Ammon's horn (tissue), 1 donor: Measurements from ENCODE around the gene SRGAP1.
"Not testable (repeated sequence)": the region's sequence is repeated elsewhere in the genome, so short reads cannot be mapped to it uniquely, and the experiment has no call there.

Experiments
- DNase-seq: peaks from one replicate; pipeline ENCODE4 v3.0.0-alpha.2; 2016; ENCODE audit warnings: low spot score

The SRGAP1 gene

DNA sequence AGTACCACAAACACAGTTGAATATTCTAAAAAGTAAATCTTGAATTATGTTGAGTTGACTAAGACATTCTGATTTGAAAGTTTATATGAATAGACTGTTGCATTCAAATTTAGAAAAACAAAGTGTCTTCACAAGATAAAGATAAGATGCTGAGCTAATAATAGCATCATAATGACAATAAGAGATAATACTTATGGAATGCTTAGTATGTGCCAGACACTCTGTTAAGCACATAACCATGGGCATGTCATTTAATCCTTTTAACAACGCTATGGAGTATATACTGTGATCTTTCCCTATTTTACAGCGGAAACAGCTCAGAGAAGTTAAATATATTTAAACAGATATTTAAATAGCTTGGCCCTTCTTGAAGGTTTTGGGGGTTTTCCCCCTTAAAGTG lies 163.4 kb downstream of the SRGAP1 start:
- no peak for DNase-seq

DNA sequence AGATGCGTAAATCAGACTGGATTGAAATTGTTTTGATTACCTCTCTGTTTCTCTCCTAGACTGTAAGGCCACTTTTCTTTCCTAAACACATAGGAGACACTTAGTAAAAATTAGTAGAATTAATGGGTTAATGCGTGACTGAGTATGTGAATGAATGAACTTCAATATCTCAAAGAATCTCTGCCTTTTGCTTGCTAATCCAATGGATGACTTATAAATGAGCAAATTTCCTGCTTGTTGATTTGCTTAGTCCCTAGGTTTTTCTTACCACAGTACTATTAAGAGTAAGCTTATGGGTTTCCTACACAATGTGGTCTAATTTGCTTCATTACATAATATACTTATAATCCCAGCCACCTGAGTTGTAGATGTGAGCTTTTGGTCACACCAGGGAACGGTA lies 164.1 kb downstream of the SRGAP1 start:
- DNase-seq: no peak

DNA sequence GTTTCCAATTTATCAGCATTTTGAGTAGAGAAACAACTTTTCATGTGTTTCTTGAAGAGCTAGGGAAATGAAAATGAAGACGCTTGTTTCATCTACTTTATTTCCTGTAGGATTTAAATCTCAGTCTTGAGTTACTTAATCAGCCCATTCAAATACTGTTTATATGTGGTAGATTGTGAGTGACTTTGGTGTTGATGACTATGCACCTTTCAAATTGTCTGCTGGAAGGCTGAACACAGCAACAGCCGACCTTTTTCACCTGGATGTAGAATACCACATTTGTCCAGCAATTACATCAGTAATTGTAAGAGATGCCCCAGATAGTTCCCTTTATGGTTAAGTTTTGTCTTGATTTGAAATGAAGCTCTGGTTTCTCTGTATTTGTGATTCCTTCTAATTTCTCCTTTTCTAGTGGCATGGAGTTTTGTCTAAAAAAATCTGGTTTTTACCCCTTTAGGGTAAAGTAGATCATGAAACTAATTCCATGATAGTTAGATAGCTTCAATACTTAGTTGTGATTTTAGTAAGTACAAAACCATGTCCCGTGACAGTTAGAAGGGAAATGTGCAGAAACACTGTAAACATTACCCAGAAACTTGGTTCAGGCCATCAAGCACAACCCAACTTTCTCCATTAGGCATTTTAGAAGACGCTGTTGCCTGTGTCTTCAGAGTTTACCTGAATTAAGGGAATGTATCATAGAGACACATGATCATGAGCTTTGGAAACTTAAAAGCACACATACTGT lies 165.0 kb downstream of the SRGAP1 start:
- no peak for DNase-seq

DNA sequence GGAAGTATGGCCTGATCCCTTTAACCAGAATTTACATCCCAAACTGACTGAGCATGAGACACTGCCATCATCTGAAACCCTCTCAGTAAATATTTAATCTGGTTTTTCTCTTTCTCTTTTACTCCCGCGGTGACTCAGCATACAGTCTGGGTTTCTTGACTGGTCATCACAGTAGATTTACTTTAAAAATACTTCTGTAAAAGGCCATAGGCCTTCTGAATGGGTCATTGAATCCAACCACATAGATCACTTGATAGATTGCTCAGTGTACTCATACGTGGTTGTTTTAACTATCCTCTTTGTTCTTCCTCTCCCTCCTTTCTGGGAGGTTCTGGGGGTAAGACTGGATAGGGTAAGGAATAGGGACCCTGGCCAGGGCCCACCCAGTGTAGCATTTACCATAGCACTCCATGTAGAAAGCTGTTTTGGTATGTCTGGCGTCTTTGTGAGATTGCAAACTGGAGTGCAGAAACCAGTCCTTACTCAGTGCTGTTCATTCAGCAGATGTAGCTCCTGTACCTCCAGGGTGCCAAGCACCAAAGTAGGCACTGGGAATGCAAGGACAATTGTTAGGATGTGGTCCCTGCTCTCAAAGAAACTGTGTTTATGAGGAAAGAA lies 165.7 kb downstream of the SRGAP1 start:
- no peak for DNase-seq

DNA sequence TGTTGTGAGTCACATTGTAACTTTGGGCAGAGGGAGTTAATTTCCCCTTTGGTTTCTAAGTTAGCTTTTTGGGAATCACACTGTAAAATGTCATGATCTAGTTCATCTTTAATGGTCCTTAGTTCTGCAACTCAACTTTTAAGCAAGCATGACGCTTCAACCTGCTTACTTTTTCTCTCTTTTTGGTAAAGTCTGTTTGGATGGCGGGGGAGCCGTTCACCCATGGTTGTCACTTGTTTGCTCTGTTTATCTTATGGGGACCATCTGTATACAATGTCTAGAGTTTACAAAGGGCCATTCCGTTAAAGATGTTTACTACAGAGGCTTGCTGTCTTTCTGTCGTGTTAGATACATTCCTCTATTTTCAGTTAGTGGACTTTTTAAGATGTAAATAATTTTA lies 172.0 kb downstream of the SRGAP1 start:
- DNase-seq: no peak

DNA sequence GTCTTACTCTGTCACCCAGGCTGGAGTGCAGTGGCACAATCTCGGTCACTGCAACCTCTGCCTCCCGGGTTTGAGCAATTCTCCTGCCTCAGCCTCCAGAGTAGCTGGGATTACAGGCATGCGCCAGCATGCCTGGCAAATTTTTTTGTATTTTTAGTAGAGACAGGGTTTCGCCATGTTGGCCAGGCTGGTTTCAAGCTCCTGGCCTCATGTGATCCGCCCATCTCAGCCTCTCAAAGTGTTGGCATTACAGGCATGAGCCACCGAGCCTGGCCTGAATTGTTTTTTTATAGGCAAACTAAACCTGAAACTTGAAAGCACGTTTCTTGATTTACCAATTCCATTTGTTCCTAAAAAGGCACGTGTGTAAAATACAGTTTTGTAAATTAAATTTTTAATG lies 173.6 kb downstream of the SRGAP1 start:
- DNase-seq: not testable (repeated sequence)

DNA sequence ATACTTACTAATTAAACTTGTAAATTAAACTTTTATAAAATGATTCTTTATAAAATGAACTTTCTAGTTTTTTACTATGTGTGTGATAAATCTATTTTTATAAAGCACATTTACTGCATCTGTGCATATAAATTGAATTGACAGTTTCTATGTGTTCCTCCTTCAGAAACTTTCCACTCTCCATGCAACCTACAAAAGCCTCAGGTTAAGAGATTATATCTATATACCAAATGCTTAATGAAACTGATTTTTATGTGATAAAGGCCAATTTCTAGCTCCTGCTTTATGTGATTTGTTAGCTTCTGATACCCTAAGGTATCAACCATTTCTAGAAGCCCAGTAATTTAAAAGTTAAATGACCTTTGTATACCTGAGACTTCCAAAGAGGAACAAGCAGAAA lies 174.0 kb downstream of the SRGAP1 start:
- DNase-seq: no peak

DNA sequence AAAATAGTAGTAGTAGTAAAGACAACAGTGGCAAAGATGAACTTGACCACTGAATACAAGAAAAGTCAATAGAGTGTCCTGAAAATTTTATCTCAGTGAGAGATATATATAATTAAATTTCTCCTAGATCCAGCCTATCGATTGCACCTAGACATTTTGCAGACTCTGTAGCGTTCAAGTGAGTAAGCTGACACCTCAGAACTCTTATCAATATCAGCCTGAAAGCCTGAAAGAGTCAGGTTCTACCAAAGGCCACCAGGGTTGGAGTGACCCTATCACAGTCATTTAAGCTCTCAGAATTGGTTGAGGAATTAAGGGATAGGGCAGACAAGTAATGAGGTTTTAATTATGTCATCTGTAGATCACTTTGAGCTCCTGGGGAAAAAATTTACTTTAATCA lies 174.6 kb downstream of the SRGAP1 start:
- DNase-seq: no peak

DNA sequence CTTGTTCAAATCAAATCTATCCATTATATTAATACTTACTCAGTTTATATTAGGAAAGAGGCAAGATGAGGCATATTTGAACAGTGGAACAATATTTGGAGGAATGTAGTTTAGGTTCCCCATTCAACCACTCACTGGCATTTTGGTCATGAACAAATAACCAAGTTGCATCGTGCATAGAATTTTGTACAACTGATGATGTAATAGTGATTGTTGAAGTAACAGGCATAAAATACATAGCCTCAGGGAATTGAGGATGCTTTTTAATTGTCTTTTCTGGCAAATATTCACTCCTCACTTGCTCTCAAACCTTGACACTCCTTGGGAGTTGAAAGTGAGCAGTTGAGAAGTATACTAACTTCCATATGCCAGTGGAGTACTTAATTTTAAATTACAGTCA lies 175.2 kb downstream of the SRGAP1 start:
- no peak for DNase-seq

DNA sequence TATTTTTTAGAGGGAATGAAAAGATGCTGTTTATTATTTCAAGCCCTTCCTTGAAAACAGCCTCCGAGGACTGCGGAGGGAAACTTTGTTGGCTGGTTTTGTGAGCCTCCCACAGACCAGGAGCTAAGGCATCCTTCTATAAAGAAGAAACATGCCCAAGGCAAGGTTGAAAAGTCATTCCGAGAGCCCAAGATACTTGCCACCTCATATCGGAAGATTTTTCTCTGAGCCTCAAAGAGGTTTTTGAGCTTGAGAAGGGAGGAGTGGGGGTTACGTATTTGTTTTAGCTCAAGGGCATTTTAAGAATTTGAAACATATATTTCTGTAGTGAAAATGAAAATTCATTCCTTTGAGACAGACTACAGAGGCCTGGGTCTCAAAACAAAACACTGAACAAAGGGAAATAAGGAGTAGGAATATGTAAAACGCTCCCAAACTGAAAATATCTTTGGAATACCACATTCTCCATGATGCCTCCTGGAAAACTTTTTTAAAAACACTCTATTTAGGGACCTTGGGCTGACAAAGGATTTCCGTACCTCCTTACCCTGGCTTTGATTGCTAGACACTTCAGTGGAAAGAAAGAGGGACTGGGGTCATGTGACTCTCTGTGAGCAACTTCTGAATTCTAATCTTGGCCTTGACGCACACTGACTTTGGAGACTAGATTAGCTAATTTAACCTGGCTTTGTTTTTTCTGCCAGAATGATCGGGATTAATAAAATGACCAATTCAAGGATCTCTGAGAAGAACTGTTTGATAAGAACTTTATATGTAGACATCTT lies 180.9 kb downstream of the SRGAP1 start:
- DNase-seq: no peak

DNA sequence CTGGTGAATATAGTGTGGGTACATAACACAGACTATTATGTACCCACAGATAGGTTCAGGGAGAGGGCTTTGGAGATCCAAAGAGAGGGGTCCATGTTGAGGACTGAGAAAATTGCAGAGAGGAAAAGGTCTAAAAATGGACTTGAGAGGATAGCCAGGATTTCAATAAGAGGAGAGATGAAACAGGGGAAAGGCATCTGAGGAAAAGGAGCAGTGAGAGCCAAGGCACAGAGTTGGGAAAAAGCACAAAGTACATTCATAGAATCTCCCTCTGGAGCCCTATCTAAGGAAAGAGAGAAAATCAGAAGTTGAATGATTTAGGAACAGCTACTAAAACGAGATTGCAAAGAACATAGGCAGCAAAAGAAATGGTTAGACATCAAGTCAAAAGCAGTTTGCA lies 182.8 kb downstream of the SRGAP1 start:
- DNase-seq: no peak

DNA sequence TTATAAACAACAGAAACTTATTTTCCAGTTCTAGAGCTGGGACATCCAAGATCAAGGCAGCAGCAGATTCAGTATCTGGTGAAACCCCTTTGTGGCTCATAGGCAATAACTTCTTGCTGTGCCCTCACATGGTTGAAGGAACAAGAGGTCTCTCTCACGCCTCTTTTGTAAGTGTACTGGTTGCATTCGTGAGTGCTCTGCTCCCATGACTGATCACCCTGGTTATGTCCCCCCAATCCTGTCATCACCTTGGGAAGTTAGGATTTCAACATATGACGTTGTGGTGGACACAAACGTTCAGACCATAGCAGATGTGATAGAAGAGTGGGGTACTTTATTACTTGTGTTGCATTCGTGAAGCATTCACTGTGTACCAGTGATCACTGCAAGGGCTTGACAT lies 184.0 kb downstream of the SRGAP1 start:
- no peak for DNase-seq

DNA sequence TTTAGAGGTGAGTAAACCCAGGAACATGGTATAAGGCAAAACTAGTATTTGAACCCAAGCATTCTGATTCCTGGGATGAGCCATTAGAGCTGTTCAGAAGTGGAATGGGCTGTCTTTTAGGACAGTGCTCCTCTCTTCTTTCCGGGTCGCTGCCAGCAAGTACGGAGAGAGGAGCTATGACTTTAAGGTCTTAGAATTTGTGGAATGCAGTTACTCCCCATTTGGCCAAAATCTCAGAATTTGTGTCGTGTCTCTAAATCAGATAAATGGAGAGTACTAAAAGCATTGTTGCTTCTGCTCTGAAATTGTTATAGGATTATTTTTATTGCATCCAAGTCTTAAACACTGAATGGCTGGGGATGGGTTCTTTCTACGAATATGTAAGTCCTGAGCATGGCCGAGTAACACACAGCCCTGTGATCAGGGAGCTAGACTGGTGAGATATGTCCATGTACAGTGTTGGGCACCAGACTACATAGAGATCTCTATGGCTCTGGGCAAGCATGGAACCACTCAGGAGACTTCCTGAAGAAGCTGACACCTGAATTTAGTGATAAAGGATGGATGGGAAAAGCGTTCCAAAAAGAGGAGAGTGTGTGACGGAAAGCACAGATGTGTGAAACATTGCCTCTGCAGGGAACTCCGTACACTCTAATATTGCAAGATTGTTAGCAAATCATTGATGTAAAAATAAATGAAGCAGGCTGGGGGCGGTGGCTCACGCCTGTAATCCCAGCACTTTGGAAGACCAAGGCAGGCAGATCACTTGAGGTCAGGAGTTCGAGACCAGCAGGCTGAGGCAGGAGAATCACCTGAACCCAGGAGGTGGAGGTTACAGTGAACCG lies 184.7 kb downstream of the SRGAP1 start:
- no peak for DNase-seq

DNA sequence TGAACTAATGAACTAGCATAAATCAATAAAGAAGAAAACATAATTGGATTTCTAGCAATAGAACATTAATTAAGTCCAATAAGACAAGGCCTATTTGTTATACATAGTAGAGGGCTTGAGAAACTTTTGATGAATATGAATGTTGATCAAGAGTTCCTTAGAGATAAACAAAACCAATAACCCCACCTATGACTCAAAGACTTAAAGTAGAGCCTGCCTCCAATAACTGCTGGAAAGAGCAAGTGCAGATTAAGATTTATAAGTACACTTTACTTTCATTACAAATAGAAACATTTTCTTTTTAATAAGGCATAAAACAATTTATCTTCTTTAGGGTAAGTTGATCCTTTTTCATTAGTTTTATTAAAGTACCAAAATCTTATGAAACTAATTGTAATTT lies 185.7 kb downstream of the SRGAP1 start:
- no peak for DNase-seq

DNA sequence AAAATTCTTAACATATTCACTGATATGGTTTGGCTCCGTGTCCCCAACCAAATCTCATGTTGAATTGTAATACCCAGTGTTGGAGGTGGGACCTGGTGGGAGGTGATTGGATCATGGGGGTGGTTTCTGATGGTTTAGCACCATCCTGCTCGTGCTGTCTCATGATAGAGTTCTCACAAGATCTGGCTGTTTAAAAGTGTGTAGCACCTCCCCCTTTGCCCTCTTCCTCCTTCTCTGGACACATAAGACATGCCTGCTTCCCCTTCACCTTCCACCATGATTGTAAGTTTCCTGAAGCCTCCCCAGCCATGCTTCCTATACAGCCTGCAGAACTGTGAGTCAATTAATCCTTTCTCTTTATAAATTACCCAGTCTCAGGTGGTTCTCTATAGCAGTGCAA lies 189.6 kb downstream of the SRGAP1 start:
- DNase-seq: not testable (repeated sequence)

DNA sequence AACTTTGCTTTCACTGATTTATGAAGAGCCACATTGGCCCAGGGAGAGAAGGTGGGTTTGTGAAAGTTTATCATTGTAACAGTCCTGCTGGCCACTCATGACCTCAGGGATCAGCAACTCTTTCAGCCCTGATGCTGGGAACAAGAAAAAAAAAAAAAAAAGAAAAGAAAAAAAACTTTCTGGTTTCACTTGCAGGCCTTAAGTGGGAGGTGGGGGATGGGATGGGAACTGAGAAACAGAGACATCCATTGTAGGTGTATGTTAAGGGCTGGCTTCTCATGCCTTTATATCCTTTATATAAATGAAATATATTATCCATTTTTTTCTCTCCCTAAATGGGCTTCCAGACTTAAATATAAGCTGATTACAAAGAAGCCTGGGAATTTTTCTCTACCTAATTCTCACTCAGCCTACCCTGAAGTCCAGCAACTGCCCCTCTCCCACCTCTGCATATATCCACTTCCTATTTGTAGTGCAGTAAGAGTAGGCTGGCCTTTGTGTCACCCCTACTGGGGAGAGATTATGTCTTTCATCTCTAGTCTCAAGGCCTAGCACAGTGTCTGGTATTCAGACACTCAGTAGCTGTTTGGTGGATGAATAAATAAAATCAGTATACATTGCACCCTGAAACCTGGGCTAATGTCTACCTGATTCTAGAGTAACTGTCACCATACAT lies 190.5 kb downstream of the SRGAP1 start:
- DNase-seq: no peak

DNA sequence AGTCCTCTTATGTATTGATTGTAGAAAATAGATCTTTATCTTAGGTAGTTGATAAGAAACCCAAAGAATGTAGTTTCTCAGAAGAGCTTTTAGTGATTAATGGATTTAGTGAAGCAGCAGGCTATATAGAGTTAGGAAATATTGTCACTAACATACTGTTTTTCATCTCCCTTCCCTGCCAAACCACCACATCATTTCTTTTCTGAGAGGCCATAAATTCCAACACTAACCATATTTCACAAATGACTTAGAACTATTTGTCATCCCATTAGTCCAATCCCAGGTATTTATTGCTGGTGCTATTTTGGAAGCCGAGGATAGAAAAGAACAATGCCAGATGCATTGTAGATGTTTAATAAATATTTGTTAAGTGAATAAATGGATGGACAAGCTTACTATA lies 191.9 kb downstream of the SRGAP1 start:
- no peak for DNase-seq

DNA sequence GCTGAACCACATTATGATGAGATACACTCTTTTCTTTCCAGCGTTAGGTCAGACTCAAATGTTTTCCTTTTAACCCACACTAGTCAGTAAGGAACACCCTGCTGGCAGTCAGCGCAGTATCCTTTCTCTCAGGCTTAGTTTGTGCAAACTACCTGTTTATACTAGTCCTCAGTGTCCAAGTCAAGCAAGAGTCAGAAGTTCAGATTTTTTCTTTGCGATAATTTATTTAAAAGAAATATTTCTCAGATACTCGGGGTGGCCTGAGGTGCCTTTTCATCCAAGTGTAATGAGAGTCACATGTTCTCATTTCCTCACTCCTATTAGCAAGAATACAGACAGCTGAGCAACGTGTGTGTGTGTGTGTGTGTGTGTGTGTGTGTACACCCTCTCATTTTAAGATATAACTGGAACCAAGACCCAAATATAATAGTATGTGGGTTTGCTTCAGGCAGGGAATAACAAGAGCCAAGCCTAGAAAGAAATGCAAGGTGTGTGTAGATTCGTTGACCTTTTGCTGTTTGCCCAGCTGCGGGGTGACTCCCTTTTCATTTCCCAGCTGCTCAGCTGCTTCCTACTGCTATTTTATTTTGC lies 194.9 kb downstream of the SRGAP1 start:
- DNase-seq: no peak

DNA sequence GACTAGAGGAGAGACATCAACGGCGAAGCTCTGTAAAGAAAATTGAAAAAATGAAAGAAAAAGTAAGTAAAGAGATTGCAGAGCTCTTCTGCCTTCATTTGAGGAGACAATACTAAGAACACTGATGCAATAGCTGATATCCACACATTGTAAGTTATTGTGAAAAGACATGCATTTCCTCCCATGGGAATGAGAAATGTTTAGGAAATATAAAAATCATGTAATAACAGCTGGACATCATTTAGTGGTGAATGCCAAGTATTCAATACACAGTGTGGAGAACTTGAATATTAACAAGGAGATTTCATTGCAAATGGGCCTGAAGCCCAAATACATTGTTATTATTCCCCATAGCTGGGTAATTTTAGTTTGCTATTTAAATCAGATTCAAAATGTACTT lies 198.4 kb downstream of the SRGAP1 start:
- DNase-seq: no peak

DNA sequence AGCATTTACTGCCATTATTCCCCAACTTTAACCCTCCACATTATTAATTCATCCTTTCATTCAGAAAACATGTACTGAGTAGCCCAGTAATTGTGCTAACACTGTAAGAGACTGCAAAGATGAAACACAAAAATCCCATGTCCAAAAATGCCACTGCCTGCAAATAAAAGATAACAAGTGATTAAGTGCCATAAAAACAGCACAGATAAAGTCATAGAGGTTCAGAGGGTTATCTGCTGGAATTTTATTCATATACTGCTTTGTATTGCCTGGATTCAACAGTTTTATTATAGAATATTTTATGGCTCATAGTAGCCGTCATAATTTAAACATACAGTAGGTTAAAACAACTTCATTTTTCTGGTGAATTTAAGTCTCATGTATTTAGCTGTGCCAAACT lies 199.7 kb downstream of the SRGAP1 start:
- no peak for DNase-seq

DNA sequence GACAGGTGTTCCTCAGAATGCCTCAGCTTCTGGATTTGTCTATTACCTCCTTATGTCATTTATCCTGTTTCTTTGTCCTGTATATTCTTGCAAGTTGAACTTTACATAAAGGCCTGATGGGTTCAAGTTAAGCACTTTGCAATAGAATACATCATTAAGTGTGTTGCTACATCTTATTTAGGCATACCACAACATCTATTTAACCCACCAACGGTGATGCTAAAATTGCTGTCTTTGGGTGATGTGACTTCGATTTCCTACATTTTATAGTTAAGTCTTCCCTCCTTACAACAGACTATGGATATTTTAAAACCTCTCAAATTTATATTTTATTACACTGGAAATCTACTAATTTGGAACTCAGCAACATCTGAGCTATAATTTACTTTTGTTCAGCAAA lies 206.6 kb downstream of the SRGAP1 start:
- DNase-seq: no peak
